Measurements from ENCODE around the gene MUSTN1. TPM values are rescaled to one million over a fixed set of nuclear protein-coding genes. Genes with fewer than 3 reads are reported as not detected.

The MUSTN1 gene
- polyA plus RNA-seq, 2 of the 4 experiments (the other 2 are of a cell fraction) = not detected

- Histone ChIP-seq H3K9me3 (no peaks in the 10 kb centered on the region), H3K4me1 (no peaks in the 10 kb centered on the region), H3K27ac (no peak overlapping the region), H3K4me2 (no peak overlapping the region), H3K4me3 (no peak overlapping the region)
- CTCF ChIA-PET = interaction anchor here (0.6 to 0.7 kb wide), 2 partner anchors 24 to 73 kb away, joined by 3 read pairs; no protein-coding TSS in a partner anchor
- TF ChIP-seq HES2 (IDR thresholded peaks at IDR 0.05) (no peak), SMC3 (IDR thresholded peaks at IDR 0.05) (peak; percentile 22; the same call in 1 of the 3 replicates)
- 67% methylated on average over 5 of the region's 7 CpGs for WGBS (ENCODE audit: missing lambda C conversion rate)
- POLR2A ChIA-PET = no interaction called here
- FAIRE-seq (no peak), ATAC-seq (peak; percentile 60 to 78; a peak in 3 of 6 replicates), DNase-seq (ENCODE audit: low read depth in 1 of 2, low spot score in 1 of 2) (peak in 1 of 2 experiments; percentile 8)
Measured at GRCh38 chr3:52845691-52846431, 11.0 kb upstream of the MUSTN1 start.

- no peak for DNase-seq (ENCODE audit: low read depth in 1 of 2, low spot score in 1 of 2)
- POLR2A ChIA-PET = no interaction called here
- H3K9me3 ChIP-seq = no peaks in the 10 kb centered on the region
- H3K4me1 ChIP-seq = no peaks in the 10 kb centered on the region
- FAIRE-seq = no peak
- H3K27ac ChIP-seq = no peak overlapping the region
- no peak for TF ChIP-seq PBX3 (IDR thresholded peaks at IDR 0.05)
- no peak for TF ChIP-seq MYC (IDR thresholded peaks at IDR 0.05; ENCODE audit: borderline replicate concordance, low read length)
- TF ChIP-seq CBX2 (IDR thresholded peaks at IDR 0.05; ENCODE audit: borderline replicate concordance, low read depth) = no peak
- TF ChIP-seq USF2 (IDR thresholded peaks at IDR 0.05) = no peak
- TF ChIP-seq REST (IDR thresholded peaks at IDR 0.05) = no peak
- no peak for TF ChIP-seq ATOH8 (CRISPR knock-in tag; IDR thresholded peaks at IDR 0.05; ENCODE audit: low read depth)
- no peak for TF ChIP-seq FOXS1 (CRISPR knock-in tag; IDR thresholded peaks at IDR 0.05)
- no peak for TF ChIP-seq MAZ (IDR thresholded peaks at IDR 0.05; ENCODE audit: borderline replicate concordance, low read depth, low read length)
- no peak for TF ChIP-seq SMC3 (IDR thresholded peaks at IDR 0.05)
- no peak for TF ChIP-seq KDM1A (IDR thresholded peaks at IDR 0.05; ENCODE audit: low read depth)
- no peak for TF ChIP-seq CHD4 (IDR thresholded peaks at IDR 0.05; ENCODE audit: borderline replicate concordance)
- TF ChIP-seq JUN (IDR thresholded peaks at IDR 0.05) = no peak
- no peak for TF ChIP-seq POLR2AphosphoS2 (conservative IDR thresholded peaks at IDR 0.05; ENCODE audit: low read length)
- no peak for TF ChIP-seq NPAS2 (CRISPR knock-in tag; IDR thresholded peaks at IDR 0.05; ENCODE audit: borderline replicate concordance)
- no peak for TF ChIP-seq ESRRA (IDR thresholded peaks at IDR 0.05; ENCODE audit: borderline replicate concordance, low read length)
- CTCF ChIA-PET = interaction anchor here (0.6 kb wide), 2 partner anchors 72 to 87 kb away, joined by 3 read pairs; no protein-coding TSS in a partner anchor
- WGBS (ENCODE audit: missing lambda C conversion rate) = 43% methylated on average over 6 of the region's 6 CpGs
- H3K4me2 ChIP-seq = no peak overlapping the region
- no peak overlapping the region for H3K4me3 ChIP-seq
- peak in 1 of 2 experiments; percentile 18; a peak in 1 of 6 replicates for ATAC-seq
Measured at GRCh38 chr3:52845157-52845556, 10.3 kb upstream of the MUSTN1 start.
